ENCODE measurements around the gene SLC2A9.

DNA sequence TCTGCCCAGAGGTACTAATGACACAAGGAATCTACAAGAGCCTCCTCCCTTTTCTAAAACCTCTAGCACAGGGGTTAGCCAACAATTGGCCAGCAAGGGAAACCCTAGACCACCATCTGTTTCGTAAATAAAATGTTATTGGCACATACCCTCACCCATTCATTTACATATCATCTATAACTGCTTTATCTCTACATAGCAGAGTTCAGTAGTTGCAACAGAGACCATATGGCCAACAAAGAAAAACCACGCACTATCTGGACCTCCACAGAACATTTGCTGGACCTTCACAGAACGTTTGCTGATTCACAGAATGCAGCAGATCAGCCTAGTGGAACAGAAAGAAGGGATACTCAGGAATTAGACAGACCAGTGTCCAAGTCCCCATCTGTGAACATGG lies 9.4 kb downstream of the SLC2A9 start:
- TF ChIP-seq, protein P1, sequence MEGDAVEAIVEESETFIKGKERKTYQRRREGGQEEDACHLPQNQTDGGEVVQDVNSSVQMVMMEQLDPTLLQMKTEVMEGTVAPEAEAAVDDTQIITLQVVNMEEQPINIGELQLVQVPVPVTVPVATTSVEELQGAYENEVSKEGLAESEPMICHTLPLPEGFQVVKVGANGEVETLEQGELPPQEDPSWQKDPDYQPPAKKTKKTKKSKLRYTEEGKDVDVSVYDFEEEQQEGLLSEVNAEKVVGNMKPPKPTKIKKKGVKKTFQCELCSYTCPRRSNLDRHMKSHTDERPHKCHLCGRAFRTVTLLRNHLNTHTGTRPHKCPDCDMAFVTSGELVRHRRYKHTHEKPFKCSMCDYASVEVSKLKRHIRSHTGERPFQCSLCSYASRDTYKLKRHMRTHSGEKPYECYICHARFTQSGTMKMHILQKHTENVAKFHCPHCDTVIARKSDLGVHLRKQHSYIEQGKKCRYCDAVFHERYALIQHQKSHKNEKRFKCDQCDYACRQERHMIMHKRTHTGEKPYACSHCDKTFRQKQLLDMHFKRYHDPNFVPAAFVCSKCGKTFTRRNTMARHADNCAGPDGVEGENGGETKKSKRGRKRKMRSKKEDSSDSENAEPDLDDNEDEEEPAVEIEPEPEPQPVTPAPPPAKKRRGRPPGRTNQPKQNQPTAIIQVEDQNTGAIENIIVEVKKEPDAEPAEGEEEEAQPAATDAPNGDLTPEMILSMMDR (IDR thresholded peaks at IDR 0.05), result no peak
- no peak for TF ChIP-seq POLR2AphosphoS5 (IDR thresholded peaks at IDR 0.05)
